DMS79 (cell line): ENCODE measurements around the gene ITPR2.
"Not testable (repeated sequence)": the region's sequence is repeated elsewhere in the genome, so short reads cannot be mapped to it uniquely, and the experiment has no call there.

ENCODE experiments used
- DNase-seq: peaks from one replicate; lab custom pipeline; 2025; lab: John Stamatoyannopoulos, UW

The ITPR2 gene

GRCh38 chr12:26701604-26702215 lies 131.3 kb downstream of the ITPR2 start:
- peak; percentile 20 for DNase-seq

GRCh38 chr12:26700430-26700829 lies 132.6 kb downstream of the ITPR2 start:
- no peak for DNase-seq

GRCh38 chr12:26699237-26699636 lies 133.8 kb downstream of the ITPR2 start:
- no peak for DNase-seq

GRCh38 chr12:26698186-26698585 lies 134.8 kb downstream of the ITPR2 start:
- no peak for DNase-seq

GRCh38 chr12:26697217-26697616 lies 135.8 kb downstream of the ITPR2 start:
- DNase-seq, result no peak

- DNase-seq, result no peak
Observed at GRCh38 chr12:26696613-26697092, 136.3 kb downstream of the ITPR2 start.

GRCh38 chr12:26696048-26696612 lies 136.9 kb downstream of the ITPR2 start:
- no peak for DNase-seq

- DNase-seq, result no peak
Observed at GRCh38 chr12:26694402-26694801, 138.6 kb downstream of the ITPR2 start.

GRCh38 chr12:26692407-26692806 lies 140.6 kb downstream of the ITPR2 start:
- no peak for DNase-seq

GRCh38 chr12:26691234-26691970 lies 141.6 kb downstream of the ITPR2 start:
- no peak for DNase-seq

GRCh38 chr12:26690601-26691000 lies 142.4 kb downstream of the ITPR2 start:
- DNase-seq, result no peak

GRCh38 chr12:26689281-26689841 lies 143.6 kb downstream of the ITPR2 start:
- no peak for DNase-seq

- no peak for DNase-seq
Observed at GRCh38 chr12:26688344-26688904, 144.6 kb downstream of the ITPR2 start.

GRCh38 chr12:26686408-26686807 lies 146.6 kb downstream of the ITPR2 start:
- no peak for DNase-seq

GRCh38 chr12:26684101-26684500 lies 148.9 kb downstream of the ITPR2 start:
- DNase-seq, result no peak

- DNase-seq, result no peak
Observed at GRCh38 chr12:26683443-26683842, 149.6 kb downstream of the ITPR2 start.

GRCh38 chr12:26680727-26681455 lies 152.1 kb downstream of the ITPR2 start:
- no peak for DNase-seq

- DNase-seq, result no peak
Observed at GRCh38 chr12:26678697-26679660, 154.0 kb downstream of the ITPR2 start.

- not testable (repeated sequence) for DNase-seq
Observed at GRCh38 chr12:26671487-26671886, 161.5 kb downstream of the ITPR2 start.

- no peak for DNase-seq
Observed at GRCh38 chr12:26668847-26669246, 164.1 kb downstream of the ITPR2 start.

GRCh38 chr12:26668230-26668629 lies 164.8 kb downstream of the ITPR2 start:
- no peak for DNase-seq
